ENCODE data around the gene ZBTB33. TPM values are rescaled to one million over a fixed set of nuclear protein-coding genes. Genes with fewer than 3 reads are reported as not detected.
A peak's percentile ranks its signal among the peaks of the same experiment; 100 is the strongest.

ZBTB33 gene
- polyA plus RNA-seq, 2 of the 4 experiments (the other 2 are of a cell fraction), result 12.3 to 14.3 TPM

DNA sequence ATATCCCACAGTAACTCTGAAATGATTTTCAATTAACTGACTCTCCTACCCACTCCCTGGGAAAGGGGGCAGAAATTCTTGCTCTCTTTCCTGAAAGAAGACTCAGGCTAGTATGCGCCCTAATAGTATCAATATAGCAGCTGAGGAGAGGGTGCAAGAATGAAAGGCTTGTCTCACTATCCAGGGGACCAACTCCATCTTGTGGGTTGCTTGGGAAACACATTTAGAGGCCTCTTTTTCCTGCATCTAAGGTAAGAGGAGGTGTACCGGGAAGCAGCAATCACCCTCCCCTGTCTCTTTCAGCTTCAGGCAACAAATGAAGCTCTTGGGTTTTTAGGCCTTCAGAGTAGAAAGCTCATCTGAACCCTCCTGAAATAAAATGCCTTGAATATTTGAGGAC is 49.3 kb downstream of the ZBTB33 start:
- FAIRE-seq (peak; percentile 46), DNase-seq (ENCODE audit: low read depth in 1 of 2, low spot score in 1 of 2) (peak in 1 of 2 experiments; percentile 9), ATAC-seq (peak in 1 of 2 experiments; percentile 46; a peak in 2 of 6 replicates)
- no peaks in the 10 kb centered on the region for H3K9me3 ChIP-seq
- no peak overlapping the region for H3K27ac ChIP-seq
- H3K4me1 ChIP-seq, result no peaks in the 10 kb centered on the region
- ChIA-PET POLR2A (no interaction called here), CTCF (interaction anchor here (1.8 to 2.9 kb wide), 2 partner anchors 10 to 14 kb away, joined by 6 to 15 read pairs; no protein-coding TSS in a partner anchor)
- WGBS (ENCODE audit: missing lambda C conversion rate), result 83% methylated on average over 2 of the region's 2 CpGs
- TF ChIP-seq RAD21 (conservative IDR thresholded peaks at IDR 0.05 in 1 of 2, IDR thresholded peaks at IDR 0.05 in 1 of 2), result 0 out of 5 replicates have a peak, but pooled peaks of 1 of the 2 experiments have one; percentile 13
- TF ChIP-seq, protein P1, sequence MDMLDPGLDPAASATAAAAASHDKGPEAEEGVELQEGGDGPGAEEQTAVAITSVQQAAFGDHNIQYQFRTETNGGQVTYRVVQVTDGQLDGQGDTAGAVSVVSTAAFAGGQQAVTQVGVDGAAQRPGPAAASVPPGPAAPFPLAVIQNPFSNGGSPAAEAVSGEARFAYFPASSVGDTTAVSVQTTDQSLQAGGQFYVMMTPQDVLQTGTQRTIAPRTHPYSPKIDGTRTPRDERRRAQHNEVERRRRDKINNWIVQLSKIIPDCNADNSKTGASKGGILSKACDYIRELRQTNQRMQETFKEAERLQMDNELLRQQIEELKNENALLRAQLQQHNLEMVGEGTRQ (IDR thresholded peaks at IDR 0.05), result no peak
- H3K4me3 ChIP-seq, result no peak overlapping the region
- no peak overlapping the region for H3K4me2 ChIP-seq

DNA sequence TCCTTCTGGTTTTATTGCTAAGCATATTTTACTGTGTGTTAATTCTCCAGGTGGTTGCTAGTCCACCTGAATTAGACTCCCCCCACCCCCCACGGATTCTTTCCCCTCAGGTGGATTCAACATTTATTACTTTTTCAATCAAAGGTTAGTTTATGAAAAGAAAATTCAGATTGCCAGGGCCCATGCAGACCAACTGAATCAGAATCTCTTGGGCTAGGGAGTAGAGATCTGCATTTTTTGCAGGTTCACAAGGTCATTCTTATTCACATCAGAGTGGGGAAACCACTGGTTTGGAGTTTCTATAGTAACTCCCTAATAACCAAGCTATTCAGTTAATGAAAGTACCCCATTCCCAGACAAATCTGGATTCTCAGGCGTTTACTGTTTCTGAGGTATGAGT is 50.9 kb downstream of the ZBTB33 start:
- FAIRE-seq (no peak), ATAC-seq (no peak), DNase-seq (ENCODE audit: low read depth in 1 of 2, low spot score in 1 of 2) (no peak)
- Histone ChIP-seq H3K4me2 (no peak overlapping the region), H3K27ac (no peak overlapping the region), H3K9me3 (no peaks in the 10 kb centered on the region), H3K4me1 (no peaks in the 10 kb centered on the region), H3K4me3 (no peak overlapping the region)
- CTCF ChIA-PET, result interaction anchor here (0.9 to 2.9 kb wide), 4 partner anchors 8 to 164 kb away, joined by 3 to 15 read pairs (median 4); no protein-coding TSS in a partner anchor
- TF ChIP-seq SMC3 (IDR thresholded peaks at IDR 0.05), result no peak
- TF ChIP-seq HOXA7 (CRISPR knock-in tag; IDR thresholded peaks at IDR 0.05), result no peak
- TF ChIP-seq, protein P2, sequence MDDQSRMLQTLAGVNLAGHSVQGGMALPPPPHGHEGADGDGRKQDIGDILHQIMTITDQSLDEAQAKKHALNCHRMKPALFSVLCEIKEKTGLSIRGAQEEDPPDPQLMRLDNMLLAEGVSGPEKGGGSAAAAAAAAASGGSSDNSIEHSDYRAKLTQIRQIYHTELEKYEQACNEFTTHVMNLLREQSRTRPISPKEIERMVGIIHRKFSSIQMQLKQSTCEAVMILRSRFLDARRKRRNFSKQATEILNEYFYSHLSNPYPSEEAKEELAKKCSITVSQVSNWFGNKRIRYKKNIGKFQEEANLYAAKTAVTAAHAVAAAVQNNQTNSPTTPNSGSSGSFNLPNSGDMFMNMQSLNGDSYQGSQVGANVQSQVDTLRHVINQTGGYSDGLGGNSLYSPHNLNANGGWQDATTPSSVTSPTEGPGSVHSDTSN (IDR thresholded peaks at IDR 0.05), result no peak
- TF ChIP-seq, protein P1 (IDR thresholded peaks at IDR 0.05), result no peak
- TF ChIP-seq RAD21 (conservative IDR thresholded peaks at IDR 0.05 in 1 of 2, IDR thresholded peaks at IDR 0.05 in 1 of 2), result no peak
- POLR2A ChIA-PET, result no interaction called here
- WGBS (ENCODE audit: missing lambda C conversion rate), result 21% methylated on average over 2 of the region's 2 CpGs

DNA sequence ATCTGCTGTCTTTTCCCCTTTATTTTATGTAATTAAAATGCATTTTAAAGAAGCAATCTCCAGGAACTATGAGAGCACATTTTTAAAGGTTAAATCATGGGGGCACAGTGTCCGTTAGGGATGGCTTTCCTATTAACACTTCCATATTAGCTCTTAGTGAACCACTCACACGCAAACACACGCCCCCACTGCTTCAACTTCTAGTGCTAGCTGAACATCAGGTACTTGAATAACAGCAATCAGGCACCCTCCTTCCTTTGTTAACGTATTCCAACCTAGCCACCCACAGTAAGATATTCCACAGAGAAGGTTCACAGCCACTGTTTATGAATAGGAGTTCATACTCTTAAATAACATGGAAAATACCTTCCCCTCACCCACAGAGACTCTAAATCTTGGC is 51.3 kb downstream of the ZBTB33 start:
- POLR2A ChIA-PET, result no interaction called here
- Histone ChIP-seq H3K4me3 (no peak overlapping the region), H3K4me1 (no peaks in the 10 kb centered on the region), H3K27ac (no peak overlapping the region), H3K4me2 (no peak overlapping the region), H3K9me3 (no peaks in the 10 kb centered on the region)
- CTCF ChIA-PET, result interaction anchor here (1.3 kb wide), 2 partner anchors 17 to 63 kb away, joined by 3 to 5 read pairs; no protein-coding TSS in a partner anchor
- DNase-seq (ENCODE audit: low read depth in 1 of 2, low spot score in 1 of 2), result no peak
- no peak for FAIRE-seq
- WGBS (ENCODE audit: missing lambda C conversion rate), result 50% methylated on average over 4 of the region's 4 CpGs
- TF ChIP-seq TFCP2L1 (CRISPR knock-in tag; IDR thresholded peaks at IDR 0.05) (no peak), RARB (CRISPR knock-in tag; IDR thresholded peaks at IDR 0.05) (no peak), CBX8 (IDR thresholded peaks at IDR 0.05) (no peak), ZNF302 (CRISPR knock-in tag; IDR thresholded peaks at IDR 0.05) (no peak), RCOR1 (IDR thresholded peaks at IDR 0.05; ENCODE audit: low read depth, low read length) (no peak), HDAC2 (IDR thresholded peaks at IDR 0.05) (no peak), KDM5A (IDR thresholded peaks at IDR 0.05) (no peak), BHLHE40 (IDR thresholded peaks at IDR 0.05; ENCODE audit: low read depth, low read length) (no peak), RFX5 (IDR thresholded peaks at IDR 0.05) (no peak), ZC3H11A (IDR thresholded peaks at IDR 0.05) (no peak), SREBF2 (IDR thresholded peaks at IDR 0.05) (no peak), POLR2A (IDR thresholded peaks at IDR 0.05; ENCODE audit: low read length) (no peak), NR3C1 (IDR thresholded peaks at IDR 0.05) (no peak), FOSB (CRISPR knock-in tag; IDR thresholded peaks at IDR 0.05) (no peak), TP53 (CRISPR knock-in tag; IDR thresholded peaks at IDR 0.05) (no peak)
- TF ChIP-seq, protein P3, sequence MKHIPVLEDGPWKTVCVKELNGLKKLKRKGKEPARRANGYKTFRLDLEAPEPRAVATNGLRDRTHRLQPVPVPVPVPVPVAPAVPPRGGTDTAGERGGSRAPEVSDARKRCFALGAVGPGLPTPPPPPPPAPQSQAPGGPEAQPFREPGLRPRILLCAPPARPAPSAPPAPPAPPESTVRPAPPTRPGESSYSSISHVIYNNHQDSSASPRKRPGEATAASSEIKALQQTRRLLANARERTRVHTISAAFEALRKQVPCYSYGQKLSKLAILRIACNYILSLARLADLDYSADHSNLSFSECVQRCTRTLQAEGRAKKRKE (CRISPR knock-in tag; IDR thresholded peaks at IDR 0.05; ENCODE audit: low read depth), result no peak
- no peak for ATAC-seq

Measured in A549 (cell line).